Skin epidermis (tissue), 12 donors: Measurements from ENCODE around the gene DBP.
"Not testable (repeated sequence)": the region's sequence is repeated elsewhere in the genome, so short reads cannot be mapped to it uniquely, and the experiment has no call there.

ENCODE experiments used
- H3K27ac ChIP-seq, 21 experiments: fragments of 200-600 bp; sonication (generic) in 11 of 21; one replicate each; pipeline ENCODE4 v1.5.0; 2020; ENCODE audit warnings: mild to moderate bottlenecking in 3 of 21, inconsistent platforms in 2 of 21, moderate library complexity in 2 of 21
- H3K4me3 ChIP-seq, 7 experiments: fragments of 200-600 bp; sonication (generic) in 2 of 7; one replicate each; pipeline ENCODE4 v1.5.0; 2020; ENCODE audit warnings: inconsistent platforms in 2 of 7, mild to moderate bottlenecking in 2 of 7, moderate library complexity in 1 of 7

The DBP gene

GRCh38 chr19:48636859-48637448 is at the start of gene DBP:
Gene DBP, minus strand, starts transcription at chr19:48637379. Its CDS starts 385 bp downstream, at chr19:48636994.
- H3K4me3 ChIP-seq: peak within 1 kb of the TSS; percentile 54 to 87 (median 71)
- H3K27ac ChIP-seq: peak within 1 kb of the TSS; percentile 75 to 98 (median 95)

GRCh38 chr19:48686637-48687036 is 49.5 kb upstream of the DBP start:
- H3K4me3 ChIP-seq, H3K27ac ChIP-seq: not testable (repeated sequence)

- Histone ChIP-seq H3K4me3 (no peak overlapping the region), H3K27ac (peak overlapping the region in 1 of 21 experiments; percentile 11)
These were observed 48.9 kb upstream of the DBP start for GRCh38 chr19:48686088-48686487.

GRCh38 chr19:48685583-48685982 is 48.4 kb upstream of the DBP start:
- Histone ChIP-seq H3K4me3 (no peak overlapping the region), H3K27ac (peak overlapping the region in 1 of 21 experiments; percentile 11)

GRCh38 chr19:48683349-48683748 is 46.2 kb upstream of the DBP start:
- H3K27ac ChIP-seq: peak overlapping the region in 1 of 21 experiments; percentile 6
- no peak overlapping the region for H3K4me3 ChIP-seq

GRCh38 chr19:48681127-48681470 is 43.9 kb upstream of the DBP start:
- Histone ChIP-seq H3K4me3 (no peak overlapping the region), H3K27ac (peak overlapping the region in 1 of 21 experiments; percentile 54)

- H3K4me3 ChIP-seq: no peak overlapping the region
- peak overlapping the region in 2 of 21 experiments; percentile 12 to 54 for H3K27ac ChIP-seq
These were observed 43.4 kb upstream of the DBP start for GRCh38 chr19:48680436-48681126.

- not testable (repeated sequence) for H3K27ac ChIP-seq, H3K4me3 ChIP-seq
These were observed 42.8 kb upstream of the DBP start for GRCh38 chr19:48680006-48680405.

- Histone ChIP-seq H3K27ac (peak overlapping the region in 3 of 21 experiments; percentile 3 to 65 (median 33)), H3K4me3 (no peak overlapping the region)
These were observed 41.0 kb upstream of the DBP start for GRCh38 chr19:48678201-48678600.

- H3K4me3 ChIP-seq: no peak overlapping the region
- H3K27ac ChIP-seq: peak overlapping the region in 10 of 21 experiments; percentile 7 to 68 (median 48)
These were observed 39.7 kb upstream of the DBP start for GRCh38 chr19:48676887-48677286.

GRCh38 chr19:48676487-48676886 is 39.3 kb upstream of the DBP start:
- Histone ChIP-seq H3K27ac (peak overlapping the region in 13 of 21 experiments; percentile 24 to 72 (median 62)), H3K4me3 (no peak overlapping the region)

- Histone ChIP-seq H3K4me3 (no peak overlapping the region), H3K27ac (peak overlapping the region in 3 of 21 experiments; percentile 64 to 72 (median 68))
These were observed 38.0 kb upstream of the DBP start for GRCh38 chr19:48674921-48675824.

GRCh38 chr19:48674216-48674809 is 37.1 kb upstream of the DBP start:
- no peak overlapping the region for H3K27ac ChIP-seq
- H3K4me3 ChIP-seq: no peak overlapping the region

GRCh38 chr19:48673436-48674100 is 36.4 kb upstream of the DBP start:
- Histone ChIP-seq H3K4me3 (no peak overlapping the region), H3K27ac (no peak overlapping the region)

- H3K4me3 ChIP-seq: no peak within 1 kb of the TSS
- H3K27ac ChIP-seq: no peak within 1 kb of the TSS
These were observed 35.8 kb upstream of the DBP start, which contains the start of gene NTN5 for GRCh38 chr19:48672994-48673393. Gene NTN5, minus strand, starts transcription at chr19:48673017. Its CDS starts 2,031 bp downstream, at chr19:48670986.

- H3K27ac ChIP-seq: no peak overlapping the region
- H3K4me3 ChIP-seq: no peak overlapping the region
These were observed 34.3 kb upstream of the DBP start for GRCh38 chr19:48671446-48671995.

GRCh38 chr19:48670699-48671445 is 33.7 kb upstream of the DBP start:
- H3K27ac ChIP-seq: no peak overlapping the region
- H3K4me3 ChIP-seq: no peak overlapping the region

GRCh38 chr19:48669903-48670668 is 32.9 kb upstream of the DBP start:
- no peak overlapping the region for H3K27ac ChIP-seq

More at GRCh38 chr19:48669903-48670668, 32.9 kb upstream of the DBP start:
- no peak overlapping the region for H3K4me3 ChIP-seq
